GM12892 (cell line): ENCODE measurements around the gene B3GALT4.

Experiments
- POLR2A ChIP-seq: IDR thresholded peaks from 2 replicates; pipeline ENCODE4 v1.6.1; 2011; ENCODE audit warnings: low read depth, low read length, control low read depth
- POLR2AphosphoS5 ChIP-seq: IDR thresholded peaks from 2 replicates; pipeline ENCODE4 v1.6.1; 2011; ENCODE audit warnings: low read depth, low read length, control low read depth

DNA sequence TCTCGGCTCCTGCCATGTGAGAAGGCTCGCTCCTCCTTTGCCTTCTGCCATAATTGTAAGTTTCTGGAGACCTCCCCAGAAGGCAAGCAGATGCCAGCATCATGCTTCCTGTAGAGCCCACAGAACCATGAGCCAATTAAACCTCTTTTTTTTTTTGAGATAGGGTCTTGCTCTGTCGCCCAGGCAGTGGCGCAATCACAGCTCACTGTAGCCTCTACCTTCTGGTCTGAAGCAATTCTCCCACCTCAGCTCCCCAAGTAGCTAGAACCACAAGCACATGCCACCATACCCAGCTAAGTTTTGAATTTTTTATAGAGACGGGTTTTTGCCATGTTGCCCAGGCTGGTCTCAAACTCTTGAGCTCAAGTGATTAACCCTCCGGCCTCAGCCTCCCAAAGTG, 40.1 kb upstream of the B3GALT4 start:
- TF ChIP-seq POLR2AphosphoS5 (no peak), POLR2A (no peak)
